ENCODE measurements around the gene LRRC2.
A peak's percentile ranks its signal among the peaks of the same experiment; 100 is the strongest.
"Not testable (repeated sequence)": the region's sequence is repeated elsewhere in the genome, so short reads cannot be mapped to it uniquely, and the experiment has no call there.

Gene LRRC2

DNA sequence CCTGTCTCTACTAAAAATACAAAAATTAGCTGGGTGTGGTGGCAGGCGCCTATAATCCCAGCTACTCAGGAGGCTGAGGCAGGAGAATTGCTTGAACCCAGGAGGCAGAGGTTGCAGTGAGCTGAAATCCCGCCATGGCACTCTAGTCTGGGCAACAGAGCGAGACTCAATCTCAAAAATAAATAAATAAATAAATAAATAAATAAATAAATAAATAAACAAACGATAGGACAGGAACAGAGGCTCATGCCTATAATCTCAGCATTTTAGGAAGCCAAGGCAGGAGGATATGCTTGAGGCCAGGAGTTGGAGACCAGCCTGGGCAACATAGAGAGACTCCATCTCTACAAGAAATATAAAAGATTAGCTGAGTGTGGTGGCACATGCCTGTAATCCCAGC, 43.9 kb downstream of the LRRC2 start:
- DNase-seq: not testable (repeated sequence)

- no peak for DNase-seq
Observed at GRCh38 chr3:46521096-46521495, 45.0 kb downstream of the LRRC2 start.

- DNase-seq: no peak
Observed at GRCh38 chr3:46520531-46520930, 45.6 kb downstream of the LRRC2 start.

GRCh38 chr3:46519952-46520351, 46.1 kb downstream of the LRRC2 start:
- DNase-seq: no peak

DNA sequence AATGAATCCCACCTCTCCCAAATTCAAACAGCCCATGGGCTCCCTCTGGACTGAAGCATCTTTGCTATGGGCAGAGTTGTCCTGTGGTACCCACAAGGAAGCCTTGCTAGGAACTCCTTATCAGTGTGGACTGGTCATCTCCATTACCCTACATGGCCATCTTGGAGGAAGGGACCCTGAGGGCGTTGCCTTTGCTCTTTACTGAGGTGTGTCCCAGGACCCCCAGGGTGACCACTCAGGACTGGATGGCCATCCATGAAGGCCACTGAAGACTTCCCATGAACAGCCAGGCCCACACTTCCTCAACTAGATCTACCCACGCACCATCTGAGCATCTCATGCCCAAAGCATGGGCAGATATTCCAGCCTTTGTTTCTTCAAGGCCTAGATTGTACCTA, 48.3 kb downstream of the LRRC2 start:
- no peak for DNase-seq

- no peak for DNase-seq
Observed at GRCh38 chr3:46517016-46517783, 48.9 kb downstream of the LRRC2 start.

- DNase-seq: no peak
Observed at GRCh38 chr3:46516521-46516920, 49.6 kb downstream of the LRRC2 start.

GRCh38 chr3:46512191-46512749, 53.8 kb downstream of the LRRC2 start:
- no peak for DNase-seq

DNA sequence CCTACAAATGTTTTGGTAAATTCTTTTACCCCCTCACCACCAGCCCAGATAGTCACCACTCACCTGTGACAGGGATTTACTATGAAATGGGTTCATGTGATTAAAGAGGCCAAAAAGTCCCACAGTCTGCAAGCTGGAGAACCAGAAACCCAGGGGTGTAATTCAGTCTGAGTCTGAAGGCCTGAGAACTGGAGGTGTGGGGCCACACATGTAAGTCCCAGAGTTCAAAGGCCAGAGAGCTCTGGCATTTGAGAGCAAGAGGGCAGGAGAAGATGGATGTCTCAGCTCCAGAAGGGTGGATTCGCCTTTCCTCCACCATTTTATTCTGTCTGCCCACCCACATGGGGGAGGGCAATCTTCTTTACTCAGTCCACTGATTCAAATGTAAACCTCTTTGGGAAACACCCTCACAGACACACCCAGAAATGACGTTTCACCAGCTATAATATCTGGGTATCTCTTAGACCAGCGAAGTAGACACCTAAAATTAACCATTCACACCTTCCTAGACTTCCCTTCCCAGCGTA, 56.4 kb downstream of the LRRC2 start:
- DNase-seq: no peak

DNA sequence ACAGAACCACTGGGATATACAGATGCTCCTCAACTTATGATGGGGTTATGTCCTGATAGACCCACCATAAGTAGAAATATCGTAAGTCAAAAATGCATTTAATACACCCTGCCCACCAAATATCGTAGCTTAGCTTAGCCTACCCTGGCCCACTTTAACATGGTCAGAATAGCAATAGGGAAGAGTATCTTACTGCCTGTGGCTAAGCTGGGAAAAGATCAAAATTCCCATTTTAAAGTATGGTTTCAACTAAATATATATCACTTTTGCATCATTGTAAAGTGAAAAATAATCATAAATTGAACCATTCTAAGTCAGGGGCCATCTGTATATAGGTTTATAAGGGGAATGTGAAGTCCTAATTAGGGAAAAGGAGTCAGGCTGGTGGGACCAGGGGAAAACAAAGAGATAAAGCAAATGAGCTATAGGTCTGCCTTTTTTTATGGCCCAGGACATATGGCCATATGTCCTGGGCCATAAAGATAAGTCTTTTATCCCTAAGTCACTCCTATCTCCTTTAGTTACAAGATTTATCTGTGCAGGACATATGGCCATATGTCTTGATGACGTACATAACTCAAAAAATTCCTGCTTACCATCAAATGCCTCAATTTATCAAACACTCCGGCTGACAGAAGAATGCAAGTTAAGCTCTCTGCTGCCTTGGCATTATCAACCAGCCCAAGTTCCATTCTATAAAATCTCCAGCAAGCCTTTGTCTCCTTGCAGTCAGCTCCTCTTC, 57.1 kb downstream of the LRRC2 start:
- DNase-seq: no peak

GRCh38 chr3:46506526-46506925, 59.6 kb downstream of the LRRC2 start:
- DNase-seq: no peak

DNA sequence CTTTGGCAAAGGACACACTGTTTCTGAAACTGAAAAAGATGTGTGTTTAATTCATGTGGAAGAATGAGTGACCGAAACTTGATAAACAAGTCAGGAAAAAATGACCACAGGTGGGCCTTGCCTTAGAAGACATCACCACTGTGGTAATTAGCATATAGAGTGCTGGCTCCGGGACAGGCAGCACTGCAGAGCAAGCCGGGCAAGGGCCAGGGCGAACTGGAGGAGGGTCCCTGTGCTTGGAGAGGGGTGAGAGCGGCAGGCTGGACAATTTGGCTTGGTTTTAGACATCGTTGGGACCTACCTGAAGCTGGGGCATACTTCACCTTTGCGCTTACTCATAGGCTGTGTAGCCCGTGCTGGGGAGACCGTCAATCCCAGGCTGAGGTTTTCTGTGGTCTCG, 60.1 kb downstream of the LRRC2 start:
- no peak for DNase-seq

DNA sequence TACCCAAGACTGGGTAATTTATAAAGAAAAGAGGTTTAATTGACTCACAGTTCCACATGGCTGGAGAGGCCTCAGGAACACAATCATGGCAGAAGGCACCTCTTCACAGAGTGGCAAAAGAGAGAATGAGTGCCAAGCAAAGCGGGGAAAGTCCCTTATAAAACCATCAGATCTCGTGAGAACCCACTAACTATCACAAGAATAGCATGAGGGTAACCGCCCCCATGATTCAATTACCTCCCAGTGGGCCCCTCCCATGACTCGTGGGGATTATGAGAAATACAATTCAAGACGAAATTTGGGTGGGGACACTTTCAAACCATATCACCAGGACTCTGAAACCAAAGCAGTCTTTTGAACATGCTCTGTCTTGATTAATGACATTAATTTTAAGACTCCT, 61.3 kb downstream of the LRRC2 start:
- DNase-seq: no peak

GRCh38 chr3:46503200-46503874, 62.8 kb downstream of the LRRC2 start:
- no peak for DNase-seq

DNA sequence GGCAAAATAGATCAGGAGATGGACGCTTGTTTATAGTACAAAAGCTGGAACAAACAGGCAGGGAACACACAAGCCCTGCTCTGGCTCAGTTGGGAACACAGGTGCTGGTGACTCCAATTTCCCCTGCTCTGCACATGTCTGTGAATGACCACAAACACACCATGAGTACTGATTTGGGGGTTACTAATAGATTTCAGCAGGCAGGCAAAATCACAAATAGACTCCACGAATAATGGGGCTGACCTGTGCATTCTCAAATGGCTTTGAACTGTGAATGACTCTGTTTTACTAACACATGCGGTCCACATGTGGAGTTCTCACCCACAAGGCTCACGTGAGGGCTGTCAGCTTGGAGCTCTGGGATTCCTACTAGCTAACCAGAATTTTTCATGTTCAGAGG, 64.4 kb downstream of the LRRC2 start:
- DNase-seq: no peak

- DNase-seq: no peak
Observed at GRCh38 chr3:46500656-46501635, 65.2 kb downstream of the LRRC2 start.

DNA sequence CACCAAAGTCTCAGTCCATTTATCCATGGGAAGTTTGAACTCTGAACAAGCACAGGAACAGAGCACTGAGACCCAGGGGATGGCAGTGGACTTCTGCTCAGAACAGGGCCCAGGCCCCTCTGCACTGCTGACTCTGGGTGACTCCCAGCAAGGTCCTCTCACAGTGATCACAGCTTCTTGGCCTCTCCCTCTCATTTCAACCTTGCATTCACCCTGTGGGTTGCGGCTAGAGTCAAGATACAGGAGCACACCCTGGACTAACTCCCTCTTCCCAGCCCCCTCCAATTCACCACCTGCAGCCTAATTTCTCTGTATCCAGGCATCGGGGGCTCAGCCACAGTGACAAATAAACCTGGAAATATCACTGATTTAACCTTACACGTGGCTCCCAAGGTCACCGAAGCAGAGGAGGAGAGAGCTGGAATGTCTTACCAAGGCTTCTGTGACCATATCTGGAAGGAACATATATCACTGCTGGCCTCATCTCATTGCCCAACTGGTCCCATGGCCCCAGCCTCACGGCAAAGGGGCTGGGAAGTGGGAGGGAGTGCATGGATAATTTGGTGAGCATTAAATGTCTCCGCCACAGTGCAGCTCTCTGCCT, 67.1 kb downstream of the LRRC2 start:
- no peak for DNase-seq

DNA sequence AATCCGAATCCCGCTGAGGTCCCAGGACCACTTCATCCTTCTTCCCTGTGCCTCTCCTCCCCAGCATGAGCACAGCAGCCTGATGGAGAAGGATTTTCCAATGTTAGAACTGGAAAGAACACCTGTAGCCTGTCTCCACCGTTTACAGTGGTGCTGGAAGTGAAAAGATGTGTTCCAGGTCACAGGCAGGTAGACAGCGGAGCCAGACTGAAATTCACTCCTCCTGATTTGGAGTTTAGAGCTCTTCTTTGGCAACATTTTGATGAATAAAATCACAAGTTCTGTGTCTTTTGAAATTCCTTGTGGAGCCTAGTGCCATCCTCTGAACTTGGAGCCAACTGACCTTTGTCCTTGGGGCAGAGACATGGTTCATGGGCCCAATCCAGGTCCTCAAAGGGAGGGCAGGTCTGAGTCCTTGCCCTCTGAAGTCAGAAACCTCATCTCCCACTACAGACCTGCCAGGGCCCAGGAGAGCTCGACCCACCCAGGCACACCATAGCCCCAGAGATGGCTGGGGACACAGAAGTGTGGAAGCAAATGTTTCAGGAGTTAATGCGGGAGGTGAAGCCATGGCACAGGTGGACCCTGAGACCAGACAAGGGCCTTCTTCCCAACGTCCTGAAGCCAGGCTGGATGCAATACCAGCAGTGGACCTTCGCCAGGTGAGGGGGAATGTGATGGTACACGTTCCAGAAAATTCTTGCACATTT, 68.4 kb downstream of the LRRC2 start, which contains the start of gene RTP3:
TSS of gene RTP3 (plus strand) at position 421 of the 710 bp plus-strand sequence. CDS start at position 508, 87 bp downstream.
- no peak for DNase-seq

- DNase-seq: peak; percentile 15
Observed at GRCh38 chr3:46496746-46497555, 69.2 kb downstream of the LRRC2 start.

GRCh38 chr3:46495901-46496456, 70.1 kb downstream of the LRRC2 start:
- DNase-seq: no peak
